HG03342 (cell line): ENCODE results near the gene ZBTB20.

Source experiments
- ATAC-seq: cut with Tn5 transposase; IDR thresholded peaks from one replicate; pipeline ENCODE4 v1.9.1; 2021; ENCODE audit warnings: mild to moderate bottlenecking, moderate library complexity; ENCODE audit not compliant: unreplicated experiment

Gene ZBTB20

GRCh38 chr3:114727373-114727772 lies 419.7 kb downstream of the ZBTB20 start:
- ATAC-seq: no peak

GRCh38 chr3:114725966-114726365 lies 421.1 kb downstream of the ZBTB20 start:
- ATAC-seq: no peak

- no peak for ATAC-seq
Measured at GRCh38 chr3:114722530-114722929, 424.6 kb downstream of the ZBTB20 start.

GRCh38 chr3:114721864-114722263 lies 425.2 kb downstream of the ZBTB20 start:
- ATAC-seq: no peak

- no peak for ATAC-seq
Measured at GRCh38 chr3:114721209-114721608, 425.9 kb downstream of the ZBTB20 start.

- no peak for ATAC-seq
Measured at GRCh38 chr3:114718898-114719210, 428.2 kb downstream of the ZBTB20 start.

GRCh38 chr3:114718071-114718897 lies 428.8 kb downstream of the ZBTB20 start:
- no peak for ATAC-seq

GRCh38 chr3:114716916-114717315 lies 430.2 kb downstream of the ZBTB20 start:
- ATAC-seq: no peak

- no peak for ATAC-seq
Measured at GRCh38 chr3:114716126-114716525, 431.0 kb downstream of the ZBTB20 start.

GRCh38 chr3:114714957-114715460 lies 432.1 kb downstream of the ZBTB20 start:
- no peak for ATAC-seq

- no peak for ATAC-seq
Measured at GRCh38 chr3:114714237-114714636, 432.9 kb downstream of the ZBTB20 start.

- no peak for ATAC-seq
Measured at GRCh38 chr3:114712728-114713492, 434.2 kb downstream of the ZBTB20 start.

GRCh38 chr3:114711321-114711886 lies 435.7 kb downstream of the ZBTB20 start:
- ATAC-seq: no peak

- no peak for ATAC-seq
Measured at GRCh38 chr3:114709102-114709501, 438.0 kb downstream of the ZBTB20 start.

- ATAC-seq: no peak
Measured at GRCh38 chr3:114707252-114707860, 439.7 kb downstream of the ZBTB20 start.

GRCh38 chr3:114706591-114707232 lies 440.4 kb downstream of the ZBTB20 start:
- ATAC-seq: no peak

GRCh38 chr3:114700637-114701234 lies 446.4 kb downstream of the ZBTB20 start:
- no peak for ATAC-seq

GRCh38 chr3:114698146-114699105 lies 448.7 kb downstream of the ZBTB20 start:
- no peak for ATAC-seq

- ATAC-seq: no peak
Measured at GRCh38 chr3:114697401-114697800, 449.7 kb downstream of the ZBTB20 start.
